CD4-positive, alpha-beta T cell treated with Interleukin-17A for 4 hours (primary cell): ENCODE data around the gene PIH1D1.

ENCODE experiments used
- DNase-seq: peaks from one replicate; pipeline ENCODE4 v3.0.0-alpha.2; 2020; ENCODE audit warnings: mixed read lengths

PIH1D1 gene

DNA sequence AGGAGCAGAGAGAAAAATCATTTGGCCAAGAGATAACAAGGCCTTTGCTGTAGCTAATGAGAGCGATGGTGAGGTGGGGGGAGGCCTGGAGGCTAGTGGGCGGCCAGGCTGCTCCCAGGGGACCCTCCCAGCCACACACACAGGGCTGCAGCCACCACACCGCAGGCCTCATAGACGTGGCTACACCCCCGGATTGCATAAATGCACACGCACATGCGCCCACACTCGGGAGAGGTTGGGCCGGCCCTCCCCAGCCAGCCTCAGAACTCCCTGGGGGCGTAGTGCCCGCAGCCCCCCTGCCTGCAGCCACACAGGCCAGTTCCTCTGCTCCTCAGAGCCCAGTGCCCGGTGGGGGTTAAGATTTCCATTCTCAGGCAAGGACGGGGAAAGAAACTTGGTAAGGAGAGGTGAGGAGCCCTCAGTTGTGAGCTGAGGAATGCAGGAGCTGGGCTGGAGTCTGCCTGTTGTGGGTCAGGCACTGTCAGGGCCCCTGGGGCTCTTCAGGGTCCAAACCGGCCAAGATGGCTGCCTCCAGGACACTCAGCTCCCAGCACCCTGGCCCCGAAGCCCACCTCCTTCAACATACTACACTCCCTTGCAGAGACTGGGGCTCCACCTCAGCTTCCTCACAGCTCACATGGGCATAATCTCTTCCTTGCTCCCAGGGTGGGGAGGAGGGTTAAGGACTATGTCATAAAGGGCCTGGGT lies 36.4 kb downstream of the PIH1D1 start:
- no peak for DNase-seq

GRCh38 chr19:49414256-49414655 lies 37.4 kb downstream of the PIH1D1 start:
- no peak for DNase-seq

- DNase-seq = no peak
Observed at GRCh38 chr19:49413348-49413747, 38.3 kb downstream of the PIH1D1 start.

DNA sequence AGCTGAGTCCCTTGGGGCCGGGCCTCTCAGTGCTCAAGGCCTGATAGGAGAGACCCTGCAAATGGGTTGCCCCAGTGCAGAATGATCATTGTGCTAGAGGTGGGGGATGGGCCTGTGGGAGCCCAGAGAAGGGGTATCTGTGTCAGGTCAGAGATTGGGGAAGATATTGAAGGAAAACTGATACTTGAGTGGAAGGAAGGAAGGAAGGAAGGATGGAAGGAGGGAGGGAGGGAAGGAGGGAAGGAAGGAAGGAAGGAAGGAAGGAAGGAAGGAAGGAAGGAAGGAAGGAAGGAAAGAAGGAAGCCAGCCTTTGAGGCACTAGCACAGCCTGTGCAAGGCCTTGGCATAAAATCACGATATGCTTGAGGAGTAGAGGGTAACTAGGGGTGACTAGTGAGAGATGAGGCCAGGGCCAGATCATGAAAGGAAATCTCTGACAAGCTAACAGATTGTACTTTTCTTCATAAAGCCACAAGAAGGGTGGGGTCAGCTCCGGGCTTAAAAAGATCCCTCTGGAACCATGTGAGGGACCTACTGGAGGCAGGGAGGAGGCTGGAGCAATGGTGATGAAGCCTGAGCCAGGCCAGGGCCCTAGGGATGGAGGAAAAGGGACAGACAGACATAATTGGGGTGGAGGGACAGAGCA lies 39.8 kb downstream of the PIH1D1 start:
- DNase-seq = no peak

GRCh38 chr19:49409441-49410029 lies 42.1 kb downstream of the PIH1D1 start:
- peak; percentile 43 for DNase-seq

DNA sequence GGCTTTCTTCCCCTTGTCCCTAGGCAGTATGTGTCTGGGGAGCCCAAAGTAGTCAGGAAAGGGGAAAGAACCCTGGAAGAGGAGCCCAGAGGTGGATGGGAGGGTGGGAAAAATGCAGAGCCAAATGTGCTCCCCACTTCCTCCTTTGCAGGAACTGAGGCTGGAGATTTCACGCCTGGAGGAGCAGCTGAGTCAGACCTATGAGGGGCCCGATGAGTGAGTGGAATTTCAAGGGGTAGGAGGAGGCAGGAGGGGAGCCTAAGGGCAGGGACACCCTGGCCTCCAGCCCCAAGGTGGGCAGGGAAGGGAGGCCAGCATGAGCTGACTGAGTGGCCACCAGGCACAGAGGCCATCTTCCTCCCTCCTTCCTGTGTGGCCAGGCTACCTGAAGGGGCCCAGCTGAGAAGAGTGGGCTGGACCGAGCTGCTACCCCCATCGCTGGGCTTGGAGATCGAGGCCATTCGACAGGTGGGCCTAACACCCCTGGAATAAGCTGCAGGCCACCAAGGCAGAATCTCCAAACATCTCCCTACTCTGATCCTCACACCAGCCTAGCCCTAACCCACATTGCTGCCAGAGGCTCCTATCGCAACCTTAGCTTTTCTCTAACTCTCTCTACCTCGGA lies 42.7 kb downstream of the PIH1D1 start:
- DNase-seq = no peak

DNA sequence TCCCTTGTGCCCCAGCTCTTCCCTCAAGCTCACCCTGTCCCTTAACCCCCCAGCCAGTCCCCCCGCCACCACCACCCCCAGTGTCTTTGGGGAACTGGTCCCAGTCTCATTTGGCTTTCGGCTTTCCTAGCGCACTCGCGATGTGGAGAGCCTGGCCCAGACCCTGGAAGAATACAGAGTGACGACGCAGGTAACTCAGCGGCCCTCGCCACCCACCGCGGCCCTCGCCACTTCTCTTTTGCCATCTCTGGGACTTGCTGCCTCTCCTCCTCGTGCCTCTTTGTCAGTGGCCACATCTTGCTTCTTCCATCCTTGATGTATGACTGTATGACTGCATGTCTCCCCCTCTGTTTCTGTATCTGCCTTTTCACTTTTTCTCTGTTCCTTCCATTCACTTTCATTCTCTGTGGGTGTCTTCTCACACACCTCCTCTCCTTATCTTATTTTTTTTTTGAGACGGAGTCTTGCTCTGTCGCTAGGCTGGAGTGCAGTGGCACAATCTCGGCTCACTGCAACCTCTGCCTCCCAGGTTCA lies 44.1 kb downstream of the PIH1D1 start:
- no peak for DNase-seq

DNA sequence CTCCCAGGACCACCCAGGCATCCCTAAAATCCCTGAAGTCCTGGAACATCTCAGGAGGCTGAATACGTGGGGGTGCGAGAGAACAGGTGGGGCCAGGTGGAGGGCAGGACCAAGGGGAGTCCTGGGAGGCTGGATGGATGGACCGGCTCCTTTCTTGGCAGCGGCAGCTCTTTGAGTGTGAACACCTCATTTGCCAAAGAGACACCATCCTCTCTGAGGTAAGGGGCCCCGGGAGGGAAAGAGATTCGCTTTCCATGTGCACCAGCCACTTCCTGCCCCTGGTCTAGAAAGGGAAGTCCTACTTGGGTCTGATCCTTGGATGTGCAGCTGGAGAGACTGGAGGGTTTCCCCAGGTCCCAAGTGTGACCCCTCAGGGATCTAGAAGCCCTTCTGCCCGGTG lies 44.5 kb downstream of the PIH1D1 start:
- peak; percentile 3 for DNase-seq

GRCh38 chr19:49403404-49404187 lies 48.0 kb downstream of the PIH1D1 start:
- no peak for DNase-seq

DNA sequence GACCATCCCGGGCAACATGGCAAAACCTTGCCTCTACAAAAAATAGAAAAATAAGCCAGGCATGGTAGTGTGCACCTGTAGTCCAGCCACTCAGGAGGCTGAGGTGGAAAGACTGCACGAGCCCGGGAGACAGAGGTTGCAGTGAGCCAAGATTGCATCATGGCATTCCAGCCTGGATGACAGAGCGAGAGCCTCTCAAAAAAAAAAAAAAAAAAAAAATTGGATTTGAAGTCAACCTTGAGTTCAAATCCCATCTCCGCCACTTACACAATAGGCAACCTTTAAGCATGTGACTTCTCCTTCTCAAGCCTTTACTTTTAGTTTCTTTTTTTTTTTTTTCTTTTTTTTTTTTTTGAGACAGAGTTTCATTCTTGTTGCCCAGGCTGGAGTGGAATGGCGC lies 51.6 kb downstream of the PIH1D1 start:
- DNase-seq = no peak

- DNase-seq = no peak
Observed at GRCh38 chr19:49398931-49399330, 52.7 kb downstream of the PIH1D1 start.

DNA sequence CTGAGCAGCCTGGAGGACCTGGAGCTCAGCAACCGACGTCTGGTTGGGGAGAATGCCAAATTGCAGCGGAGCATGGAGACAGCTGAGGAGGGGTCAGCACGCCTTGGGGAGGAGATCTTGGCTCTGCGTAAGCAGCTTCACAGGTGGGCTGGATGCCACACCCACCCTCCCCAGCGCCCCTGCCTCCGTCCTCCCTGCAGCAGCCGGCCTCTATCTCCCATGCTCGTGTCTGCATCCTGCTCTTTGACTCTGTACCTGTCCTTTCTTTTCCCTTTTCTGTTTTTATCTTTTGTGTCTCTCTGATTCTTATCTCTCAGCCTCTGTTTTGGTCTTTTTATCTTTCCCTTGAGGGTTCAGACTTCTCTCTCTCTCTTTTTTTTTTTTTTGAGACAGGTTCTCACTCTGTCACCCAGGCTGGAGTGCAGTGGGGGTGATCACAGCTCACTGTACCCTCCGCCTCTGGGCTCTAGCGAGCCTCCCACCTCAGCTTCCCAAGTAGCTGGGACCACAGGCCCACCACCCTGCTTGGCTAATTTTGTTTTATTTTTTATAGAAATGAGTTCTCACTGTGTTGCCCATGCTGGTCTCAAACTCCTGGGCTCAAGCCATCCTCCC lies 53.5 kb downstream of the PIH1D1 start:
- peak; percentile 32 for DNase-seq

DNA sequence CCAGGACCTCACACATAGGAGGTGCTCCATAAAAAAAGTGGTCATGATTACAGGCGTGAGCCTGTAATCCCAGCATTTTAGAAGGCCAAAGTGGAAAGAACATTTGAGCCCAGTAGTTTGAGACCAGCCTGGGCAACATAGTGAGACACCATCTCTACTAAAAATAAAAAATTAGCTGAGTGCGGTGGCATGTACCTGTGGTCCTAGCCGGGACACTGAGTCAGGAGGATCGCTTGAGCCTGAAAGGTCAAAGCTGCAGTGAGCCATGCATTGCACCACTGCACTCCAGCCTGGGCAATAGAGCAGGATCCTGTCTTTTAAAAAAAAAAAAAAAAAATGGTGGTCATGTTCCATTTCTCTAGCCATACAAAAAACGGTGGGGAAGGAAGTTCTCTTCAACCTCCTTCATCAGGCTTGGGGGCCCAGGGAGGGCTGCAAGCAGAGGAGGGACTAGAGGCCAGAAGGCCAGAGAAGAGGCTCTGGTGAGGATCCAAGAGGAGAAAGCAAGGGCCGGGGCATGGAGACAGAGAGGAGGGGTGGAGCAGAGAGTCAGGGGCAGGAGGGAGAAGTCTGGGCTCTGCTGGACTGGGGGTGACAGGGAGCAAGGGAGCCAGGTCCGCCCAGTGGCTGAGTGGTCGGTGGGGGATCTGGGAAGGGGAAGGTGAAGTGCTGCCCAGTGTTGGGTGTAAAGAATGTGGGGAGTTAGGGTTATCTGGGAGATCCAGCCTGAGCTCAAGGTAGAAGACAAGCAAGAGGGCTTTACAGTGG lies 54.7 kb downstream of the PIH1D1 start:
- DNase-seq = no peak
